Adrenal gland (tissue), 12 donors: ENCODE results near the gene PGC. TPM values are rescaled to one million over a fixed set of nuclear protein-coding genes. Genes with fewer than 3 reads are reported as not detected.

ENCODE experiments used
- DNase-seq, 7 donors: peaks; one replicate each; pipeline ENCODE4 v3.0.0-alpha.2; 2019 to 2020
- H3K27ac ChIP-seq, 5 donors: fragments of 200-600 bp; sonication (generic) in 4 of 5; 1 replicate in 3 of 5; 2 replicates in 2 of 5; pipeline versions ENCODE4 v1.5.1 to v1.8.0; 2016 to 2020; ENCODE audit warnings: mild to moderate bottlenecking in 1 of 5
- H3K27me3 ChIP-seq: fragments of 200-600 bp; 2 replicates; pipeline ENCODE4 v1.8.0; 2021
- H3K36me3 ChIP-seq, 2 donors: fragments of 200-600 bp; replicated peaks in 1 of 2; 1 replicate in 1 of 2; 2 replicates in 1 of 2; pipeline versions ENCODE4 v1.5.1 to v1.8.0; 2018 to 2022
- H3K4me1 ChIP-seq, 2 donors: fragments of 200-600 bp; replicated peaks in 1 of 2; 1 replicate in 1 of 2; 2 replicates in 1 of 2; pipeline versions ENCODE4 v1.5.1 to v1.8.0; 2018 to 2021
- H3K4me3 ChIP-seq, 4 donors: fragments of 200-600 bp; sonication (generic) in 3 of 4; one replicate each; pipeline ENCODE4 v1.5.1; 2016 to 2018
- H3K9me3 ChIP-seq, 3 donors: fragments of 200-600 bp; sonication (generic) in 1 of 3; replicated peaks in 1 of 3; 1 replicate in 2 of 3; 2 replicates in 1 of 3; pipeline versions ENCODE4 v1.5.1 to v1.8.0; 2016 to 2021
- CTCF ChIP-seq, 6 experiments: fragments of 450-650 bp in 4 of 6; fragments of 200-600 bp in 2 of 6; sonication (generic) in 1 of 6; IDR thresholded peaks; 1 replicate in 5 of 6; 2 replicates in 1 of 6; pipeline versions ENCODE4 v1.5.1 to v1.8.0; 2016 to 2021; ENCODE audit warnings: antibody characterized with exemption in 6 of 6, mild to moderate bottlenecking in 2 of 6, moderate library complexity in 1 of 6
- POLR2A ChIP-seq, 2 donors: fragments of 450-650 bp; IDR thresholded peaks; one replicate each; pipeline ENCODE4 v1.6.1; 2017; ENCODE audit warnings: antibody characterized with exemption in 2 of 2, mild to moderate bottlenecking in 2 of 2, moderate library complexity in 1 of 2
- WGBS, 4 donors: extraction: QIAGEN DNeasy Blood & Tissue Kit in 2 of 4; methylation state at CpG; one replicate each; pipeline versions ENCODE4 v1.1.5 to v1.1.7; 2013 to 2017; 5-methylcytosine and 5-hydroxymethylcytosine counted together
- intact Hi-C, 2 donors: fragments of 100-400 bp; cut with DNase I; formaldehyde crosslinking; loops; one replicate each; pipeline versions ENCODE4 v1.14.1 to v1.15.0; 2022 to 2023
- polyA plus RNA-seq, 3 donors: library from polyadenylated mRNA; stranded (reverse); fragments of 200-250 nt in 2 of 3; fragments of 350-450 nt in 1 of 3; fragmentation: Illumina TruSeq in 1 of 3; extraction: RNeasy Lipid Tissue Mini Kit (QIAGEN cat#74804) in 1 of 3; gene quantifications; one replicate each; pipeline ENCODE4 v1.2.3, GENCODE V29; 2013 to 2014
- total RNA-seq, 9 donors: library from RNA; depleted of rRNA in 4 of 9; stranded (reverse); fragments of >200 nt in 4 of 9; fragments of 120-200 nt in 1 of 9; fragmentation: NEBNext Ultra II Directional in 1 of 9; extraction: Animal tissue kit (Norgen Biotek cat#: 25700) in 1 of 9; gene quantifications; one replicate each; pipeline versions ENCODE4 v1.1.0 to v1.2.4, GENCODE V29; 2013 to 2023
- donor health status: healthy with polysubstance abuse.
- donor health status: Bipolar disorder and iron deficiency.
- donor health status: DM: yes; HTN: yes; CAD: no.
- donor health status: DM: no; HTN: no; CAD: no.
- donor health status: DM: no; HTN: no; CAD: no.
- donor health status: DM: yes; HTN: yes; CAD: no.

Gene PGC
- total and polyA plus RNA-seq, 12 donors: 0.57 to 1.6 (median 1.1) TPM; not detected in 8

- peak overlapping the region in 4 of 5 donors; percentile 85 to 94 (median 91) for H3K27ac ChIP-seq
- intact Hi-C loops: no loop called here
- TF ChIP-seq CTCF (IDR thresholded peaks at IDR 0.05) (no peak), POLR2A (IDR thresholded peaks at IDR 0.05) (no peak)
- H3K4me1 ChIP-seq: peaks cover 10 to 39% of the 10 kb centered on the region in 2 donors
- H3K9me3 ChIP-seq: no peaks in the 10 kb centered on the region
- H3K36me3 ChIP-seq: no peaks in the 10 kb centered on the region
- peak in 1 of 7 donors; percentile 13 for DNase-seq
- H3K27me3 ChIP-seq: no peaks in the 10 kb centered on the region
- no peak overlapping the region for H3K4me3 ChIP-seq
- WGBS, 4 donors: 73 to 81% (median 75%) methylated on average over 5 to 8 of the region's 8 CpGs
These were observed 14.4 kb downstream of the PGC start for GRCh38 chr6:41732591-41733359.

GRCh38 chr6:41732149-41732548 is 15.0 kb downstream of the PGC start:
- no peak for TF ChIP-seq POLR2A (IDR thresholded peaks at IDR 0.05)
- TF ChIP-seq CTCF (IDR thresholded peaks at IDR 0.05): no peak
- intact Hi-C loops: no loop called here
- Histone ChIP-seq H3K9me3 (no peaks in the 10 kb centered on the region), H3K36me3 (no peaks in the 10 kb centered on the region), H3K4me3 (no peak overlapping the region), H3K27ac (peak overlapping the region in 1 of 5 donors; percentile 94), H3K27me3 (no peaks in the 10 kb centered on the region), H3K4me1 (peaks cover 10 to 39% of the 10 kb centered on the region in 2 donors)
- no peak for DNase-seq

GRCh38 chr6:41731561-41732086 is 15.6 kb downstream of the PGC start:
- no peak for TF ChIP-seq POLR2A (IDR thresholded peaks at IDR 0.05)
- no peak for TF ChIP-seq CTCF (IDR thresholded peaks at IDR 0.05)
- H3K9me3 ChIP-seq: no peaks in the 10 kb centered on the region
- H3K27ac ChIP-seq: peak overlapping the region in 1 of 5 donors; percentile 94
- H3K36me3 ChIP-seq: no peaks in the 10 kb centered on the region
- H3K27me3 ChIP-seq: no peaks in the 10 kb centered on the region
- DNase-seq: peak in 1 of 7 donors; percentile 7
- intact Hi-C loops: no loop called here
- WGBS, 4 donors: 82 to 95% (median 88%) methylated on average over 7 of the region's 7 CpGs
- peaks cover 10 to 39% of the 10 kb centered on the region in 2 donors for H3K4me1 ChIP-seq
- no peak overlapping the region for H3K4me3 ChIP-seq

- no peaks in the 10 kb centered on the region for H3K27me3 ChIP-seq
- intact Hi-C loops: no loop called here
- peak in 5 of 7 donors; percentile 43 to 72 (median 58) for DNase-seq
- no peak overlapping the region for H3K4me3 ChIP-seq
- no peaks in the 10 kb centered on the region for H3K9me3 ChIP-seq
- TF ChIP-seq CTCF (IDR thresholded peaks at IDR 0.05) (no peak), POLR2A (IDR thresholded peaks at IDR 0.05) (peak in 1 of 2 donors; percentile 15)
- WGBS, 4 donors: 67 to 72% (median 70%) methylated on average over 9 of the region's 9 CpGs
- peak overlapping the region in 2 of 5 donors; percentile 6 to 42 for H3K27ac ChIP-seq
- H3K4me1 ChIP-seq: peaks cover 10 to 36% of the 10 kb centered on the region in 2 donors
- H3K36me3 ChIP-seq: no peaks in the 10 kb centered on the region
These were observed 16.4 kb downstream of the PGC start for GRCh38 chr6:41730531-41731436.
